K562 treated with DMSO at 1 percent for 12 hours (cell line): ENCODE measurements around the gene YTHDC1. TPM values are rescaled to one million over a fixed set of nuclear protein-coding genes. Genes with fewer than 3 reads are reported as not detected.

Source experiments
- total RNA-seq: library from RNA; unstranded; fragments of 300-600 nt; gene quantifications from 2 replicates; pipeline ENCODE4 v1.2.3, GENCODE V29; 2022; ENCODE audit not compliant: insufficient read depth

Gene YTHDC1
- total RNA-seq: 15.2 and 57.8 TPM in 2 replicates

DNA sequence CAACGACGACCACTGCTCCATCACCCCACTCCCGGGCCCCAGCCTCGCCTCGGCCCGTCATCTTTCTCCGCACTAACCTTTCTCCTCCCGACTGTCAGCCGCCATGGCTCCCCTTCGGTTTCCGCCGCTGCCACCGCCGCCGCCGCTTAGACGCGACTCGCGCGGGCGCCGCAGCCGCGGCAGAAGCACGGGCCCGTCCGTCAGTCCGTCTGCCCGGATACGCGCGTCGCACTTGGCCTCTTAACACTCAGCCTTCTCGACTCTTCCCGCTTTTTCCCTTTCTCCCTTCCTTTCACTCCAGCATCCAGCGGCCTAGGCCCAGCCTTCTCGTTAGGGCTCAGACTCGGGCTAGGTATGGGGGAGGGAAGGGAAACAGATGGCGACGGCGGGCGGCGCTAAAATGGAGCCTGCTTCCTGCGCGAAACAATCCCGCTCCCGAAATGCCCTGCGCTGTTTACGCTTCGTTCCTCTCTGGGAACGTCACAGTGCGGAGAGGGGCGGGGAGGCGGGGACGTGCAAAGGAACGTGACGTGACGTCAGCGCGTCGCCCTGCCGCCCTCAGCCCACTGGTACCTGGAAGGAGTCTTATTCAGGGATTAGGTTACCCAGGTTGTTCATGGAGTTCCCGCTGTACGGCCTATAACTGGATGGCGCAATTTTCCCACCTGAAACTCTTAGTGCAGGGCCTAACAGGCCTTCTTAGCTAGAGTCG is at the start of gene YTHDC1:
Gene YTHDC1, minus strand, starts transcription at position 442 of the 712 bp plus-strand sequence. Its CDS starts 337 bp downstream, at position 105.

Other genes with a start within 250 kb of the YTHDC1 start
- not detected in 2 replicates for gene TMPRSS11F, start 220.2 kb downstream of the YTHDC1 start, total RNA-seq
- gene TMPRSS11B, start 104.4 kb downstream of the YTHDC1 start, total RNA-seq: not detected in 2 replicates
- not detected in 2 replicates for gene TMPRSS11E, start 97.4 kb upstream of the YTHDC1 start, total RNA-seq
- not detected in 2 replicates for gene UGT2B17, start 226.2 kb upstream of the YTHDC1 start, total RNA-seq